GM21825 (cell line): ENCODE measurements around the gene CLDND2.
"Not testable (repeated sequence)": the region's sequence is repeated elsewhere in the genome, so short reads cannot be mapped to it uniquely, and the experiment has no call there.

Source experiments
- ATAC-seq: cut with Tn5 transposase; IDR thresholded peaks from one replicate; pipeline ENCODE4 v1.9.1; 2021; ENCODE audit warnings: mild to moderate bottlenecking, moderate library complexity; ENCODE audit not compliant: unreplicated experiment

Gene CLDND2, protein sequence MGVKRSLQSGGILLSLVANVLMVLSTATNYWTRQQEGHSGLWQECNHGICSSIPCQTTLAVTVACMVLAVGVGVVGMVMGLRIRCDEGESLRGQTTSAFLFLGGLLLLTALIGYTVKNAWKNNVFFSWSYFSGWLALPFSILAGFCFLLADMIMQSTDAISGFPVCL

DNA sequence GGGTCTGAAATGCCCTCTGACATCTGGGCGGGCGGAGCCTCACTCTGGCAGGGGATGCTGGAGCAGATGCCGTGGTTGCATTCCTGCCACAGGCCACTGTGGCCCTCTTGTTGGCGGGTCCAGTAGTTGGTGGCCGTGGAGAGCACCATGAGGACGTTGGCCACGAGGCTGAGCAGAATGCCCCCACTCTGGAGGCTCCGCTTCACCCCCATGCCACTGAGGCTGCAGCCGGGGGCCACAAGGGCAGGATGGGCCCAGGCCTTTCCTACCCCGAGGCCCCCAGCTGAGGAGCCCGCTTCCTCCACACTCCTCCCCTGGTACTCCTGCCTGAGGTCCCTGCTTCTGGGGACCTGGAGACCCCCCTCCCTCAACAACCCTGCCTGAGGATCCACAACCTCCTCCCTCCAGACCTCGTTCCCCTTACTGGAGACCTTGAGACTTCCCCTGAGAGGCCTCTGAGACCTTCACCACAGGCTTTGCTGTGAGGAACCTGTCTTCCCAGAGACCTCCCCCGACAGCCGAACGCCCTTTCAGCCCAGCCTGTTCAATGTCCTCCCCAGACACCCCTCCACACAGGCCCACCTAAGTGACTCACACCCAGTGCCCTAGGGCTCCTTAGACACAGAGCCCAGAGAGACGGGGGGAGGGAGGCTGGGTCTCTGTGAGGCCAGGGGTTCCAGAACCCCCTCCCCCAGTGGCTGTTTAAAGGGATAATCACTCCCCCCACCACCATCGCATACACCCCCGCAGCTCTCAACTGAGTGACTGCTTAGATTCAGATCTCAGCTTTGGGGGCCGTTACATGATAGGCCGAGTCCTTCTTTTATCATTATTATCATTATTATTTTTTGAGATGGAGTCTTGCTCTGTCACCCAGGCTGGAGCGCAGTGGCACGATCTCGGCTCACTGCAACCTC, at the start of gene CLDND2:
Gene CLDND2, minus strand, starts transcription at position 638 of the 917 bp plus-strand sequence. Its CDS starts 426 bp downstream, at position 212.
- ATAC-seq, result no peak

DNA sequence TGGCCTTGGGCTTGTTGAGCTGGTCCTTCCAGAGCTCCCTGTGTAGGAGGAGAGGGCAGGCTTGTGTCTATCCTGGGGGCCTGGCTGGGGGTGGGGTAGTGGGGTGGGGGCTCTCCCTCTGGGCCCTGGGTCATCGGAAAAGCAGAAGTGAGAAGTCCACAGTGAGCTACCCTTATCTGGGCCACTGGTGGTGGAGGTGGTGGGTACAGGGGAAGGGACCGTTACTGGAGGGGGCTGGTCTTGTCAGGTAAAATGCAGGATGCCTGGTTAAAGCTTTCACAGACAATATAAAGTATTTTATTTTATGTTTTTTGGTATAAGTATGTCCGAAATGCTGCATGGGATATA, 49.0 kb upstream of the CLDND2 start:
- ATAC-seq, result peak; percentile 39

- ATAC-seq, result peak; percentile 39
Measured at GRCh38 chr19:51417107-51417809, 48.5 kb upstream of the CLDND2 start, which contains the start of gene SIGLEC10. SIGLEC10 (minus strand) TSS chr19:51417642; CDS start chr19:51417581, 61 bp downstream.

DNA sequence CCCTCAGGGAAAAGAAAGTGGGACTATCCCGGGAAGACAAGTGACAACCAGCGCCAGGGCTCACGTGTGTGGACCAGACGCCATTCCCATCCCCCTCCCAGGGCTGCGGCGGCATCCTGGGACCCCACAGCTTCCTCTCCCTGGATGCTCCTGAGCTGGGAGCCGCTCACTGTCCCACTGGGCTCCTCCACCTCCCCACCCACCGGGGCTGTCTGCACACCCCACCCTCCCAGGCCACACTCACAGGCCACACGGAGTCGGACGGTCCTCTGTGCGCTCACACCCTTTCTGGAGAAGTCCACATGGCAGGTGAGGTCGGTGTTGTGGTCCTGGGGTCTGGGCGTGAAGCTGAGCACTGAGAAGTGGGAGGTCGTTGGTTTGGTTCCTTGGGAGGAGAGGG, 47.6 kb upstream of the CLDND2 start:
- ATAC-seq, result not testable (repeated sequence)

DNA sequence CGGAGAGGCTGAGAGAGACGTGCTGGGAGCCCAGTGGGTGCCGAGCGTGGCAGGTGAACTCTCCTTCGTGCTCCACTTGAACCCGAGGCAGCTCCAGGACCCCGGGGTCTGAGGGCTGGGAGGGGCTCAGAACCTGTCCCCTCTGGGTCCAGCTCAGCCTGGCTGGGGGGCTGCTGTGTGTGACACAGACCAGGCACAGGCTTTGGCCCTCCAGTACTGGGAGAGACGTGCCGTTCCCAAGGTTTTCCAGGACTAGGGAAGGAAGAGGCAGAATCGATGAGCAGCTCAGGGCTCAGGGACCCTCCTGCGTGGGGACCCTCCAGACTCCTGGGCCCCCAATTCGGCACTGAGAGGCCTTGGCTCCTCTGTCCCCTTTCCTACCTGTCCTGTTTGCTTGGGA, 46.4 kb upstream of the CLDND2 start:
- no peak for ATAC-seq

DNA sequence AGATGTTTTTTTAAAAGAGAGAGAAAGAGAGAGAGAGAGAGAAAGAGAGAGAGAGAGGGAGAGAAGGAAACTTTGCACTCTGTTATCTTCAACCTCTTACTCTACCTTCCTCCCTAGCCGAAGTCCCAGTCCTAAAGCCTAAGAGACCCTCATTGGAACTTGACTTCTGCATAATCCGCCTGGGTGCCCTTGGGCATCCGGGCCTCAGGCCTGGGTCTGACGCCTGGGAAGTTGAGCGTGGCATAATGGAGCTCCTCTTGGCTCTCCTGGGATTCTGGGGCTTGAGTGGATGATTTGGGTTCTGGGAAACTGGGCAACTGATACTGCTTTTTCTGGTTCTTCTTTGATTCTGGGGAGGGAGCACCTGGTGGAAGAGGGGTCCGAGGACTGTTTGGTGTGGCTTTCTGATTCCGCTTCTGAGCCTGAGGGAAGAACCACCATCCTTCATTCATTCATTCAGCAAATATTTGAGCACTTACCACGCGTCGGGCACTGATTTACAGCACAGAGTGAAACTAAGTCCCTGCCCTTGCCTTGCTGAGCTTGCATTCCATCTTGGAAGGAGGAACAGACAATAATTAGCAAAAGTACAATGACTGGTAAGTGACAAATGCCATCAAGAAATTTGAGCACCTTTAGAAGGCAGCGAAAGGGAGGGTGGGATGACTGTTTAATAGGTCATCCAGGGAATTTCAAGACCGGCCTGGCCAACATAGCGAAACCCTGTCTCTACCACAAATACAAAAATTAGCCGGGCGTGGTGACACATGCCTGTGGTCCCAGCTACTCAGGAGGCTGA, 42.3 kb upstream of the CLDND2 start:
- ATAC-seq, result no peak

- ATAC-seq, result no peak
Measured at GRCh38 chr19:51407511-51408131, 38.8 kb upstream of the CLDND2 start.

DNA sequence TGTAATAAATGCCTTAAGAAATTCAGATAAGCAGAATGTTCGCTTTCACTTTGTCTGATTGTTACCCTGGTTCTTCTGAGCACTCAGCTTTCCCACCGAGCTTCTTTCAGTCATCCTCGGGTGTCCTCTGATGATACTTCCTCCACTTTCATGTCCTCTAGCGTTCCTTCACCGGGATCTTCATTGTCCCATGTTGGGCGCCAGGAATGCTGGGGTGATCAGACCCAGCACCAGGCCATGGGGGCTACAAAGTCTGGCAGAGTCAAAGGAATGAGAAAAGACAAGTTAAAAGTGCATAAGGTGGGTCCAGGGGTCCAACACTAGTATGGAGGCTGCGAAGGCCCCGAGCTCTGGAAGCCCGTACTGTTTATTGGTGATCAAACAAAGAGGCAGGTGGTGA, 33.3 kb upstream of the CLDND2 start:
- ATAC-seq, result no peak

DNA sequence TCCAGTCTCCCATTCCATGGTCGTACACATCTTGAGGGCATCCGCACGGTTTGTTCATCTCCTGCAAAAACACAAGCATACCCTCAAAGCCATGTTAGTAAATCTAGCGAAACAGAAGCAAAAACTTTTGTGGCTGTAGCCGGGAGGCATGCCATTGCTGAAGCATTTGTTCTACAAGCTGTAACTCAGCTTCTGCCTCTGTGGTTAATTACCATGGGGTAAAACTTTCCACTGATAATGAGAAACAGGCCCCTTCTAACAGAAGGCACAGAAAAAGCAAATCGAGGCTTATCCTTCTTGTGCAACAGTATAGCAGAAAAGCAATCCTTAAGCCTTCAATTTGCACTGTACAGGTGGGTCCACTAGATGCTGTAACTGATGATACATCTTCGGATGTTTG, 31.1 kb upstream of the CLDND2 start:
- not testable (repeated sequence) for ATAC-seq

DNA sequence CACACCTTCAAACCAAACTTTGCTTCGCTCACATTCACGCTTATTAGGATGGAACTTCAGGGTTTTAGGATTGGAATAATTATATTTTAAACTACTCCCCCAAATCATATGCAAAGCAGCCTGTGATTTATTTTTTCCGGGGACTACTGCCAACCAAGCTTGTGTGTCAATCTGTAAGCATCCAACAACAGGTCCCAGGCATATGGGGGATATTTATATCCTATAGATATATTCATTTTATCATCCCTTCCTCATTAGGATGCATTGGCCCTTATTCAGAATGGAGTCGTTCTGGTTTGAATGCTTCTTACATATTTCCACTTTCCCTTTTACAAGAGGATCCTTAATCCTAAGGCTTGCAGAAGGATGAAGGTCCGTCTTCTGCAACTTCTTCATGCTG, 30.4 kb upstream of the CLDND2 start:
- no peak for ATAC-seq

DNA sequence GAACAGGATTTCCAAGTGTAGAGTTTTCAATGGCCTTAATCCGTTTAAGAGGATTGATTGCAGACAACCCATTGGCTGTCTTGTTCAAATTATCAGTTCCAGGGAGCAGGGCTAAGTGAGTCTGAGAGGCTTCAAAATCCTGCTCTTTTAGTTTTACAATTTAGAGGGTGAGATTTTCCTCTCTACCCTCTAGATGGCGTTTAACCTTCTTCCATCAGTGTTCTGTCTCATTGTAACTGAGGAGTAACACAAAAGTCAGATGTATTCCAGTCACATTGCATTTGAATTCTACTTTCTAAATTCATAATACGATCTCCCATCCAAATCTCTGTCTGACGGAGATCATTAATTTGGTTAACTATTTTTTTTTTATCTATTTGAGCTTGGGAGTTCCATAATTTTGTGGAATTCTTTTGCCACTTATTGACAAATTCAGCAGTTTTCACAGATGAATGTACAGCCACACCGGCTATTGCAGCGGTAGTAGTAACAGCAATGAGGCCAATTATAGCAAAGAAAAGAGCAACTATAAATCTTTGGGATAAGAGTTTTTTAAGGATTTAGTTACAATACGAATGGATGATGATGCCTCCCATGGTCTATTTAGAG, 29.4 kb upstream of the CLDND2 start:
- ATAC-seq, result no peak

DNA sequence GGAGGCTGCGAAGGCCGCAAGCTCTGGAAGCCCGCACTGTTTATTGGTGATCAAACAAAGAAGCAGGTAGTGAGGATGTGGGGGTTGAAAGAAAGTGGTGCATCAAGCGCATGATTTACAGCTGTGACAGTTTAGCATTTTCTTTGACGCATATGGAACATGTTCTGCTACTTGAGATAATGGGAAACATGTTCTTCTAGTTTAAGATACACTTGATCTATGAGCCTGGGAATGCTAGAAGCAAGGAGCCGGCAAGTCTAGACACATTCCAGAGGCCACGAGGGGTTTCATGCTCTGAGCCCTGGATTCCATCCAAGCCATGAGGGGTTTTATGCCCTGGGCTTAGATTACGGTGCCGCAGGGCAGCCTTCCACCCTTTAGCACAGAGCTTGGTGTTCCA, 28.6 kb upstream of the CLDND2 start:
- not testable (repeated sequence) for ATAC-seq

DNA sequence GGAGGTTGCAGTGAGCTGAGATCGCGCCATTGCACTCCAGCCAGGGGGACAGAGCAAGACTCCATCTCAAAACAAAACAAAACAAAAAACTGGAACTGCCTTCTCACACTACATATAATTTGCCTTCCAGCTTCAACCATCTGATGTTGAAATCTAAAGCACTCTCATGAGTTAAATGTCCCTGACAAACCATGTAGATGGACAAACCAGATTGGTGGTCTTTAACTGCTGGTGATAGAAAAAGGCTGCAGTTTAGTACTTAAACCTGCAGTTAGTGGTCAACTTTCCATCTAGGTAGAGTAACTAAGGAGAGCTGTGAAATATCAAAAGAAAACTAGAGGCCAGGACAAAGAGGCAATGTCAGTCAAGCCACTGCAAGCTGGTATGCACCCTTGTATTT, 27.4 kb upstream of the CLDND2 start:
- ATAC-seq, result no peak

DNA sequence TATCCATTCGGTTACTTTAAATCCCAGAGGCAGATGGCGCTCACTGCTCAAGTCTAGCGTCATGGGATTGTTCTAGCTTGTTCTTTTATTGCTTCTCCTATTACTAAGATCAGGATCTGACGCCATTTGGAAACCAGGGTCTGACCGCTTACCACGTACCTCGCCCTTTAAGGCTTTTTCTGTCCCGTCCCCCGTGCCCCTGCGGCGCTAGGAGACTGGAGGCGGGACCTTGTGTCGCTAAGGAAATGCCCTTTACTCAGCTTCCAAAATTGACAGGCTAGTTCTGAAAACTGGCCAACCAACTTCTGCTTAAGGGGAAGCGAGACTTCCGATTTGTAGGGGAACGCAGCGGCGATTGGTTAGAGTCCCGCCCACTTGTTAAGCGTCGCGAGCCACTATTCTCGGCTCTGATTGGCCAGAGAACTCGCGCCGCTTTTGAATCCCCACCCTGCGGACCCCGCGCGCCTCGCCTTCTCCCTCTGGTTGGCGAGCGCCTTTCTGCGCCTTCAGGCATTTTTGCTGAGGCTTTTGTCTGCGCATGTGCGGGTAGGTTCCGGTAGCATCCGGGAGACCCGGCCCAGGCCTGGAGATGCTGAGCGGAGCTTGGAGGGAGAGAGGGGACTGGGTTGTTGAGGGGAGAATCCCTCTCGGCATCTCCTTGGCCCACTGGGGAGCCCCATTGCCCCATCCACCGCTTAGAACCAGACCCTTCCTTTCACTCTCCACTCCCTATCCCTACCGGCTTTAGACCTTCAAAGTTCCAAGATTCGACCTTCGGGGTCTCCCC, 25.4 kb upstream of the CLDND2 start:
- ATAC-seq, result peak; percentile 82

DNA sequence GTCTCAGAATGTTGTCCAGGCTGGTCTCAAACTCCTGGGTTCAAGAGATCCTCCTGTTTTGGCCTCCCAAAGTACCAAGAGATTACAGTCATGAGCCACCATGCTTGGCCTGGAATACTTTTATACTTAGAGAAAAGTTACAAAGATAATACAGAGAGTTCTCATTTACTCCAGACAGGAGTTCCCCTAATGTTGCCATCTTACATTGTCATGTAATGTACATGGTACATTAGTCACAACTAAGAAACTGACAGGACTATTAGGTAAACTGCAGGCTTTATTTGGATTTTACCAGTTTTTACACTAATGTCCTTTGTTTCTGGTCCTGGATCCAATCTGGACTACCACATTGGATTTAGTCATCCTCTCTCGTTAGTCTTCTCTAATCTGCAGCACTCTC, 23.9 kb upstream of the CLDND2 start:
- no peak for ATAC-seq

DNA sequence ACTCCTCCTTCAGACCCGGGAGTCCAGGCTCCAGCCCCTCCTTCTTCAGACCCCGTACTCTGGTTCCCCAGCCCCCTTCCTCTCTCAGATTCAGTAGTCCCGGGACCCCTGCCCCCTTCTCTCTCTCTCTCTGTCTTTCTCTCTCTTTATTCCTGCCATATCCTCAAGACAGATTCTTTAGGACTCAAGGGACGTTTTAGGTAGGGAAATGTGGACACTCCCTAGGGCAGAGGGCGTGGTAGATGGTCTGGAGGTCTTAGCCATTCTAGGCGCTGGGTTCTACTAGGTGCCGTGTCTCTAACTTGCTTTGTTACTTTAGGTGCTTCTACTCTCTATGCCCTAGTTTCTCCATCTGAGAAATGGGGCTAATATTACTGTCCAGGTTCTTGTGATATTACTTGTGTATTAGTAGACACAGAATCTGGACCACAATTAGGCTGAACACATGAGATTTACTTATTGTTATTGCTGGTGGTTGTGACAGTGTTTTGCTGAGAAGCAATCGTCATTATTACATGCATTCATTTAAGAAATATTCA, 22.3 kb upstream of the CLDND2 start:
- no peak for ATAC-seq

GRCh38 chr19:51389143-51389542, 20.3 kb upstream of the CLDND2 start:
- no peak for ATAC-seq

DNA sequence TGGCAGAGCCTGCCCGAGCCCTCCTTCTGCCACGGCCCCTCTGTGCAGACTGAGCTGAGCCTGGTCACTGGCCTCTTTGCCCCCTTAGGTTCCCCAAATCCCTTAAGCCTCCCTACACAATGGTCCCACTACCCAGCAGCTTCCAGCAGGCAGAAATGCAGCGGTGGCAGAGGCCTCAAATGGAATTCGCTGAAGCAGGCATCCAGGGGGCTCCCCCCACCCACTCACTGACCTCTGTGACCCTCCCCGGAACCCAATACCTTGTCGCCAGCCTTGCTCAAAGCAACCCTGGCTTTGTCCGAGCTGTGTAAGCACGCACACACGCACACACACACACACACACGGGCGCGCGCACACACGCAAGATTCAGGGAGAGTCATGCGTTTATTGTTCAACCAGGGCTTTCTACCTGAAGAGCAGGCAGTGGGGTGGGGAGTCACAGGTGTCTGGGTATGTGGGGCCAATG, 19.2 kb upstream of the CLDND2 start, which contains the start of gene LIM2:
Gene LIM2, minus strand, starts transcription at position 51 of the 466 bp plus-strand sequence. CDS start 531 bp downstream, outside the sequence.
- no peak for ATAC-seq
